H9 (cell line): Measurements from ENCODE around the gene VPS39. TPM values are rescaled to one million over a fixed set of nuclear protein-coding genes. Genes with fewer than 3 reads are reported as not detected.

Source experiments
- DNase-seq: peaks from one replicate; pipeline ENCODE4 v3.0.0-alpha.2; 2017
- H2AFZ ChIP-seq: one replicate; pipeline ENCODE4 v1.6.1; 2013; ENCODE audit warnings: mild to moderate bottlenecking, low read length, control low read depth, moderate library complexity
- H2AK5ac ChIP-seq: 2 replicates; pipeline ENCODE4 v1.6.1; 2013; ENCODE audit warnings: low read length, control low read depth, mixed read lengths; ENCODE audit not compliant: insufficient read length
- H2BK120ac ChIP-seq: one replicate; pipeline ENCODE4 v1.6.1; 2013; ENCODE audit warnings: low read depth, mild to moderate bottlenecking, low read length, control low read depth, inconsistent platforms; ENCODE audit not compliant: poor library complexity, severe bottlenecking
- H2BK12ac ChIP-seq: 2 replicates; pipeline ENCODE4 v1.6.1; 2013; ENCODE audit warnings: low read length, control low read depth, mixed read lengths, low read depth; ENCODE audit not compliant: insufficient read length
- H2BK15ac ChIP-seq: 2 replicates; pipeline ENCODE4 v1.6.1; 2013; ENCODE audit warnings: low read depth, low read length, control low read depth
- H2BK20ac ChIP-seq: one replicate; pipeline ENCODE4 v1.6.1; 2013; ENCODE audit warnings: low read depth, mild to moderate bottlenecking, low read length, control low read depth, inconsistent platforms; ENCODE audit not compliant: poor library complexity, severe bottlenecking
- H2BK5ac ChIP-seq: 2 replicates; pipeline ENCODE4 v1.6.1; 2013; ENCODE audit warnings: low read length, control low read depth, mixed read lengths; ENCODE audit not compliant: insufficient read length
- H3K14ac ChIP-seq: 2 replicates; pipeline ENCODE4 v1.6.1; 2013; ENCODE audit warnings: low read length, control low read depth; ENCODE audit not compliant: insufficient read depth
- H3K18ac ChIP-seq: 2 replicates; pipeline ENCODE4 v1.6.1; 2013; ENCODE audit warnings: low read depth, mild to moderate bottlenecking, mixed read lengths, low read length, control low read depth; ENCODE audit not compliant: insufficient read length
- H3K23ac ChIP-seq: 2 replicates; pipeline ENCODE4 v1.6.1; 2013; ENCODE audit warnings: low read length, control low read depth, mixed read lengths, low read depth; ENCODE audit not compliant: insufficient read length
- H3K23me2 ChIP-seq: 2 replicates; pipeline ENCODE4 v1.6.1; 2013; ENCODE audit warnings: low read depth, mild to moderate bottlenecking, mixed read lengths, low read length, control low read depth; ENCODE audit not compliant: insufficient read length, poor library complexity, severe bottlenecking
- H3K27ac ChIP-seq: 2 replicates; pipeline ENCODE4 v1.5.1; 2013; ENCODE audit warnings: low read length, control low read depth, mixed read lengths, low read depth; ENCODE audit not compliant: insufficient read length
- H3K27me3 ChIP-seq: 2 replicates; pipeline ENCODE4 v1.6.1; 2013; ENCODE audit warnings: low read length, control low read depth, inconsistent platforms; ENCODE audit not compliant: insufficient read depth
- H3K4ac ChIP-seq: 2 replicates; pipeline ENCODE4 v1.6.1; 2013; ENCODE audit warnings: low read depth, mild to moderate bottlenecking, control low read depth, inconsistent platforms, low read length, moderate library complexity
- H3K4me1 ChIP-seq: 2 replicates; pipeline ENCODE4 v1.6.1; 2013; ENCODE audit warnings: low read length, control low read depth, inconsistent platforms; ENCODE audit not compliant: insufficient read depth
- H3K4me2 ChIP-seq: 2 replicates; pipeline ENCODE4 v1.6.1; 2013; ENCODE audit warnings: low read length, control low read depth, mixed read lengths; ENCODE audit not compliant: insufficient read length, insufficient read depth
- H3K56ac ChIP-seq: 2 replicates; pipeline ENCODE4 v1.6.1; 2013; ENCODE audit warnings: low read depth, mild to moderate bottlenecking, mixed read lengths, low read length, control low read depth; ENCODE audit not compliant: insufficient read length
- H3K79me1 ChIP-seq: 2 replicates; pipeline ENCODE4 v1.6.1; 2013; ENCODE audit warnings: low read depth, mild to moderate bottlenecking, moderate library complexity, low read length, control low read depth, inconsistent platforms; ENCODE audit not compliant: insufficient read depth, poor library complexity, severe bottlenecking
- H3K79me2 ChIP-seq: 2 replicates; pipeline ENCODE4 v1.6.1; 2013; ENCODE audit warnings: low read length, control low read depth, inconsistent platforms; ENCODE audit not compliant: insufficient read depth
- H3K9ac ChIP-seq: 2 replicates; pipeline ENCODE4 v1.6.1; 2013; ENCODE audit warnings: low read length, control low read depth, mixed read lengths; ENCODE audit not compliant: insufficient read length; ENCODE audit errors: extremely low read depth
- H3K9me3 ChIP-seq: one replicate; pipeline ENCODE4 v1.6.1; 2013; ENCODE audit warnings: low read depth, low read length, inconsistent platforms; ENCODE audit not compliant: control insufficient read depth
- H3T11ph ChIP-seq: one replicate; pipeline ENCODE4 v1.6.1; 2013; ENCODE audit warnings: mild to moderate bottlenecking, low read length, control low read depth, inconsistent platforms
- H4K20me1 ChIP-seq: one replicate; pipeline ENCODE4 v1.6.1; 2013; ENCODE audit not compliant: control insufficient read depth, insufficient read length, insufficient read depth
- H4K5ac ChIP-seq: 2 replicates; pipeline ENCODE4 v1.6.1; 2013; ENCODE audit warnings: low read depth, mild to moderate bottlenecking, mixed read lengths, low read length, control low read depth; ENCODE audit not compliant: insufficient read length
- H4K8ac ChIP-seq: replicated peaks from 2 replicates; pipeline ENCODE4 v1.6.1; 2013; ENCODE audit warnings: low read length, control low read depth, mixed read lengths, low read depth; ENCODE audit not compliant: insufficient read length
- H4K91ac ChIP-seq: 2 replicates; pipeline ENCODE4 v1.6.1; 2013; ENCODE audit warnings: low read depth, mild to moderate bottlenecking, moderate library complexity, mixed read lengths, low read length, control low read depth; ENCODE audit not compliant: insufficient read length
- H3K27ac Mint-ChIP-seq, 3 experiments: 2 replicates in 2 of 3; 3 replicates in 1 of 3; pipeline ENCODE4 v1.8.0; 2020 to 2021; ENCODE audit warnings: mixed read lengths in 3 of 3, mild to moderate bottlenecking in 1 of 3, moderate library complexity in 1 of 3
- H3K27me3 Mint-ChIP-seq: 2 replicates; pipeline ENCODE4 v1.8.0; 2021; ENCODE audit warnings: low read depth, mild to moderate bottlenecking, moderate library complexity, mixed read lengths
- H3K36me3 Mint-ChIP-seq, 3 experiments: 2 replicates in 2 of 3; 3 replicates in 1 of 3; pipeline ENCODE4 v1.8.0; 2020 to 2021; ENCODE audit warnings: low read depth in 3 of 3, mixed read lengths in 3 of 3; ENCODE audit not compliant: insufficient read depth in 1 of 3
- H3K4me1 Mint-ChIP-seq, 2 experiments: 2 replicates each; pipeline ENCODE4 v1.8.0; 2020; ENCODE audit warnings: mixed read lengths in 2 of 2
- H3K4me3 Mint-ChIP-seq, 2 experiments: 2 replicates in 1 of 2; 3 replicates in 1 of 2; pipeline ENCODE4 v1.8.0; 2020 to 2021; ENCODE audit warnings: mild to moderate bottlenecking in 2 of 2, mixed read lengths in 2 of 2, moderate library complexity in 1 of 2
- H3K9me3 Mint-ChIP-seq, 2 experiments: 2 replicates in 1 of 2; 3 replicates in 1 of 2; pipeline ENCODE4 v1.8.0; 2020; ENCODE audit warnings: mild to moderate bottlenecking in 2 of 2, mixed read lengths in 2 of 2, moderate library complexity in 1 of 2
- WGBS: extraction: QIAGEN DNeasy Blood & Tissue Kit; methylation state at CpG from one replicate; pipeline ENCODE4 v1.1.7; 2013; ENCODE audit warnings: missing lambda C conversion rate, low lambda C conversion rate, mixed read lengths; ENCODE audit not compliant: insufficient read length; ENCODE audit errors: extremely low coverage; 5-methylcytosine and 5-hydroxymethylcytosine counted together
- total RNA-seq: library from RNA; stranded (reverse); gene quantifications from 2 replicates; pipeline ENCODE4 v1.2.1, GENCODE V29; 2021
- TF ChIP-seq, protein P1 (sequence below): fragments of 200-600 bp; sonication (generic); conservative IDR thresholded peaks from 3 replicates; pipeline ENCODE4 v1.8.0; 2021; ENCODE audit warnings: antibody characterized with exemption, mild to moderate bottlenecking

Gene VPS39
- total RNA-seq, 1 experiment from 2014 or later, result 48.6 TPM

DNA sequence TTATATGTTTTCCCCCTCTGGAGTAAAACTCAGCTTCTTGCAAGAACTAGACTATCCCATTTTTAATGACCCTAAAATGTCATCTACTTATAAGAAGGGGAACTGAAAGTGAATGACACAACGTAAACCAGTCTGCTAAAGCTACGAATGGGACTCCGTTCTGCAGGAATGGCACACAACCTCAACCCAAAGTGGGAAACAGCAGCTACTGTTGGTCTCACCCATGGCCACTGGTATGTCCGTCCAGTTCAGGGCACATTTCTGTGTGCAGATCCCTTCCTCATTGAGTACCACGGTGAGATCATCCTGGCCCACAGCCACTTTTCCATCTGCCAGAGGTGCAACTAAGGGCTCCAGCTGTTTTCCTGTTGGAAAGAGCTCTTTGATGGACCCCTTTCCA is 23.8 kb downstream of the VPS39 start:
- Histone ChIP-seq H3K27me3 (no peaks in the 10 kb centered on the region), H3K4me1 (no peaks in the 10 kb centered on the region), H3K18ac (no peak overlapping the region), H4K20me1 (no peaks in the 10 kb centered on the region), H3K9me3 (no peaks in the 10 kb centered on the region), H4K5ac (no peak overlapping the region), H3K9ac (no peak overlapping the region), H3K27ac (no peak overlapping the region), H3K14ac (no peak overlapping the region), H3K79me2 (no peaks in the 10 kb centered on the region), H2AFZ (no peak overlapping the region), H3K23me2 (no peaks in the 10 kb centered on the region), H2BK20ac (no peak overlapping the region), H3K23ac (no peak overlapping the region), H3T11ph (no peak overlapping the region), H4K91ac (no peak overlapping the region), H3K4me2 (no peak overlapping the region), H3K4ac (no peak overlapping the region), H4K8ac (no peak overlapping the region), H3K56ac (no peak overlapping the region), H2BK120ac (no peak overlapping the region), H2AK5ac (no peak overlapping the region), H3K79me1 (no peaks in the 10 kb centered on the region), H2BK12ac (no peak overlapping the region), H2BK5ac (no peak overlapping the region), H2BK15ac (no peak overlapping the region)
- Mint-ChIP-seq H3K27me3 (no peaks in the 10 kb centered on the region), H3K27ac (no peak overlapping the region; a peak in 1 of 7 replicates), H3K36me3 (peaks cover 9 to 79% (median 68%) of the 10 kb centered on the region in 3 experiments; a peak in 6 of 7 replicates), H3K9me3 (no peaks in the 10 kb centered on the region), H3K4me1 (no peaks in the 10 kb centered on the region), H3K4me3 (no peak overlapping the region)
- TF ChIP-seq, protein P1, sequence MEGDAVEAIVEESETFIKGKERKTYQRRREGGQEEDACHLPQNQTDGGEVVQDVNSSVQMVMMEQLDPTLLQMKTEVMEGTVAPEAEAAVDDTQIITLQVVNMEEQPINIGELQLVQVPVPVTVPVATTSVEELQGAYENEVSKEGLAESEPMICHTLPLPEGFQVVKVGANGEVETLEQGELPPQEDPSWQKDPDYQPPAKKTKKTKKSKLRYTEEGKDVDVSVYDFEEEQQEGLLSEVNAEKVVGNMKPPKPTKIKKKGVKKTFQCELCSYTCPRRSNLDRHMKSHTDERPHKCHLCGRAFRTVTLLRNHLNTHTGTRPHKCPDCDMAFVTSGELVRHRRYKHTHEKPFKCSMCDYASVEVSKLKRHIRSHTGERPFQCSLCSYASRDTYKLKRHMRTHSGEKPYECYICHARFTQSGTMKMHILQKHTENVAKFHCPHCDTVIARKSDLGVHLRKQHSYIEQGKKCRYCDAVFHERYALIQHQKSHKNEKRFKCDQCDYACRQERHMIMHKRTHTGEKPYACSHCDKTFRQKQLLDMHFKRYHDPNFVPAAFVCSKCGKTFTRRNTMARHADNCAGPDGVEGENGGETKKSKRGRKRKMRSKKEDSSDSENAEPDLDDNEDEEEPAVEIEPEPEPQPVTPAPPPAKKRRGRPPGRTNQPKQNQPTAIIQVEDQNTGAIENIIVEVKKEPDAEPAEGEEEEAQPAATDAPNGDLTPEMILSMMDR, result no peak
- no CpG with 5 or more reads among the region's 5 CpGs for WGBS
- DNase-seq, result no peak
